GM23338 (cell line): ENCODE measurements around the gene LCTL. TPM values are rescaled to one million over a fixed set of nuclear protein-coding genes. Genes with fewer than 3 reads are reported as not detected.

Experiments
- ATAC-seq: fragments of 200-7000 bp; cut with Tn5 transposase; 3 replicates; pipeline ENCODE4 v1.9.1; 2020
- DNase-seq: peaks from one replicate; pipeline ENCODE4 v3.0.0-alpha.2; 2015; ENCODE audit warnings: low spot score
- H2AFZ ChIP-seq: fragments of 200-600 bp; sonication (generic); 2 replicates; pipeline ENCODE4 v1.8.0; 2016; ENCODE audit warnings: antibody characterized with exemption, mild to moderate bottlenecking, moderate library complexity
- H3F3A ChIP-seq: fragments of 200-600 bp; sonication (generic); replicated peaks from 2 replicates; pipeline ENCODE4 v1.8.0; 2017; ENCODE audit warnings: antibody characterized with exemption, mixed run types, low read depth
- H3K27ac ChIP-seq: fragments of 200-600 bp; sonication (generic); 2 replicates; pipeline ENCODE4 v1.6.1; 2016; ENCODE audit warnings: low read depth
- H3K27me3 ChIP-seq: fragments of 200-600 bp; sonication (generic); 2 replicates; pipeline ENCODE4 v1.8.0; 2016; ENCODE audit warnings: mild to moderate bottlenecking, mixed run types, moderate library complexity; ENCODE audit not compliant: insufficient read depth
- H3K36me3 ChIP-seq: fragments of 200-600 bp; sonication (generic); 2 replicates; pipeline ENCODE4 v1.8.0; 2016; ENCODE audit warnings: mild to moderate bottlenecking; ENCODE audit not compliant: insufficient read depth
- H3K4me1 ChIP-seq: fragments of 200-600 bp; sonication (generic); 2 replicates; pipeline ENCODE4 v1.8.0; 2016; ENCODE audit warnings: mild to moderate bottlenecking, moderate library complexity; ENCODE audit not compliant: insufficient read depth
- H3K4me2 ChIP-seq: fragments of 200-600 bp; sonication (generic); 2 replicates; pipeline ENCODE4 v1.7.1; 2017; ENCODE audit warnings: mixed run types
- H3K4me3 ChIP-seq: fragments of 200-600 bp; sonication (generic); 2 replicates; pipeline ENCODE4 v1.6.1; 2016; ENCODE audit warnings: mixed run types
- H3K79me2 ChIP-seq: fragments of 200-600 bp; sonication (generic); replicated peaks from 2 replicates; pipeline ENCODE4 v1.8.0; 2017; ENCODE audit warnings: mild to moderate bottlenecking; ENCODE audit not compliant: insufficient read depth
- H3K9me2 ChIP-seq: fragments of 200-600 bp; sonication (generic); 2 replicates; pipeline ENCODE4 v1.8.0; 2017; ENCODE audit not compliant: insufficient read depth
- H4K20me1 ChIP-seq: fragments of 200-600 bp; sonication (generic); replicated peaks from 2 replicates; pipeline ENCODE4 v1.8.0; 2017; ENCODE audit warnings: mild to moderate bottlenecking; ENCODE audit not compliant: insufficient read depth
- H3K27ac Mint-ChIP-seq: 2 replicates; pipeline ENCODE4 v1.8.0; 2020; ENCODE audit warnings: inconsistent platforms, mild to moderate bottlenecking, moderate library complexity, mixed read lengths
- H3K27me3 Mint-ChIP-seq: 3 replicates; pipeline ENCODE4 v1.8.0; 2022; ENCODE audit warnings: low read depth, mild to moderate bottlenecking, moderate library complexity, mixed read lengths, inconsistent platforms; ENCODE audit not compliant: insufficient read depth, poor library complexity
- H3K36me3 Mint-ChIP-seq: 3 replicates; pipeline ENCODE4 v1.8.0; 2021; ENCODE audit warnings: low read depth, mild to moderate bottlenecking, inconsistent platforms, moderate library complexity, mixed read lengths
- H3K4me1 Mint-ChIP-seq: 3 replicates; pipeline ENCODE4 v1.8.0; 2020; ENCODE audit warnings: mild to moderate bottlenecking, inconsistent platforms, mixed read lengths
- H3K4me3 Mint-ChIP-seq: 3 replicates; pipeline ENCODE4 v1.8.0; 2021; ENCODE audit warnings: moderate library complexity, mild to moderate bottlenecking, inconsistent platforms, mixed read lengths
- H3K9me3 Mint-ChIP-seq: 3 replicates; pipeline ENCODE4 v1.8.0; 2020; ENCODE audit warnings: moderate library complexity, mild to moderate bottlenecking, inconsistent platforms, mixed read lengths
- CREB1 ChIP-seq: fragments of 250-450 bp; sonication (Bioruptor Pico); IDR thresholded peaks from 2 replicates; pipeline ENCODE4 v1.5.0; 2020; ENCODE audit warnings: low read depth, mild to moderate bottlenecking, moderate library complexity
- EZH2 ChIP-seq: fragments of 200-600 bp; sonication (generic); IDR thresholded peaks from one replicate; pipeline ENCODE4 v1.8.0; 2017; ENCODE audit warnings: antibody characterized with exemption, mild to moderate bottlenecking, low read depth; ENCODE audit not compliant: unreplicated experiment
- EZH2phosphoT487 ChIP-seq: fragments of 200-600 bp; sonication (generic); IDR thresholded peaks from one replicate; pipeline ENCODE4 v1.8.1; 2018; ENCODE audit warnings: antibody characterized with exemption; ENCODE audit not compliant: unreplicated experiment
- NANOG ChIP-seq: IDR thresholded peaks from 2 replicates; pipeline ENCODE4 v1.6.1; 2016; ENCODE audit warnings: antibody characterized with exemption, borderline replicate concordance
- POLR2AphosphoS5 ChIP-seq: IDR thresholded peaks from 2 replicates; pipeline ENCODE4 v1.6.1; 2016; ENCODE audit warnings: antibody characterized with exemption, low read depth
- polyA plus RNA-seq: library from polyadenylated mRNA; unstranded; fragments of >200 nt; fragmentation: Nextera tagmentation; extraction: Ambion mirVana; gene quantifications from 2 replicates; pipeline ENCODE4 v1.2.1, GENCODE V29; 2016
- total RNA-seq: library from RNA; depleted of rRNA; stranded (reverse); fragments of >200 nt; shearing (Covaris generic); gene quantifications from 2 replicates; pipeline ENCODE4 v1.2.3, GENCODE V29; 2014
- TF ChIP-seq, protein P1 (sequence below): IDR thresholded peaks from 2 replicates; pipeline ENCODE4 v1.6.1; 2016; ENCODE audit warnings: antibody characterized with exemption
- TF ChIP-seq, protein P2 (sequence below), 2 experiments: fragments of 200-600 bp in 1 of 2; sonication (generic) in 1 of 2; conservative IDR thresholded peaks; 2 replicates each; pipeline versions ENCODE4 v1.5.1 to v1.6.1; 2016 to 2017; ENCODE audit warnings: antibody characterized with exemption in 2 of 2, low read depth in 2 of 2, mild to moderate bottlenecking in 2 of 2, moderate library complexity in 1 of 2
- TF ChIP-seq, protein P3 (sequence below): IDR thresholded peaks from one replicate; pipeline ENCODE4 v1.6.1; 2018; ENCODE audit warnings: antibody characterized with exemption; ENCODE audit not compliant: unreplicated experiment

The LCTL gene
- total and polyA plus RNA-seq, 2 experiments from 2014 or later, result 2.3 to 5.6 TPM

DNA sequence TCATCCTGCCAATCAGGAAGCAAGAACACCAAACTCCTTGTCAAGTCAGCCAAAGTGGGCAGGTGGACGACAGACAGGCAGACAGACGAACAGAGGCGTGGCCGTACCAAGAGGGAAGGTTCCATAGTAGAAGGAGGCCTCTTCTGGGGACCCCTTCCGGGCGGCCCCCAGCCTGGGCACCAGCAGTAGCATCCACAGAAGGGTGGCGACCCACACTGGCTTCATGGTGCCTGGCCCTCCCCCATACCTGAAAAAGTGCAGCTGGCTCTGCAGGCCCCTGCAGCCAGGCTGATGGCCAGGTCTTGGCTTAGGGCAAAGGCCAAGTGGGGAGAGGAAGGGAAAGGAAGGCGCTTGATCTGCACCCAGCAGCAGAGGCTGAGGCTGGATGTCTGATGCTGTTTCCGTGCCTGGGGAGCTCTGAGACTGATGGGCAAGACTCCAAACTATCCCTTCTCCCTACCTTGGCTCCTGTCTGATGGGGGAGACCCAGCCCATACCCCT is 607 bp downstream of the LCTL start:
- no peaks in the 10 kb centered on the region for H4K20me1 ChIP-seq
- H3K36me3 ChIP-seq, result no peaks in the 10 kb centered on the region
- peak; percentile 32 for DNase-seq
- Mint-ChIP-seq H3K4me3 (peak overlapping the region; percentile 60), H3K27ac (no peak overlapping the region; the same call in 1 of the 2 replicates), H3K9me3 (no peaks in the 10 kb centered on the region), H3K4me1 (peaks cover 28% of the 10 kb centered on the region), H3K36me3 (peaks cover 5% of the 10 kb centered on the region; the same call in 1 of the 3 replicates), H3K27me3 (peaks cover 15% of the 10 kb centered on the region)
- H3K4me3 ChIP-seq, result peak overlapping the region; percentile 46
- peak overlapping the region; percentile 97 for H2AFZ ChIP-seq
- TF ChIP-seq EZH2phosphoT487, result no peak
- TF ChIP-seq, protein P1, sequence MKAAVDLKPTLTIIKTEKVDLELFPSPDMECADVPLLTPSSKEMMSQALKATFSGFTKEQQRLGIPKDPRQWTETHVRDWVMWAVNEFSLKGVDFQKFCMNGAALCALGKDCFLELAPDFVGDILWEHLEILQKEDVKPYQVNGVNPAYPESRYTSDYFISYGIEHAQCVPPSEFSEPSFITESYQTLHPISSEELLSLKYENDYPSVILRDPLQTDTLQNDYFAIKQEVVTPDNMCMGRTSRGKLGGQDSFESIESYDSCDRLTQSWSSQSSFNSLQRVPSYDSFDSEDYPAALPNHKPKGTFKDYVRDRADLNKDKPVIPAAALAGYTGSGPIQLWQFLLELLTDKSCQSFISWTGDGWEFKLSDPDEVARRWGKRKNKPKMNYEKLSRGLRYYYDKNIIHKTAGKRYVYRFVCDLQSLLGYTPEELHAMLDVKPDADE, result no peak
- H3K4me2 ChIP-seq, result peak overlapping the region; percentile 66
- no peaks in the 10 kb centered on the region for H3K27me3 ChIP-seq
- H3K9me2 ChIP-seq, result no peaks in the 10 kb centered on the region
- H3F3A ChIP-seq, result 0 out of 2 replicates have a peak, but pooled peaks cover 6% of the 10 kb centered on the region
- peak; percentile 15 for ATAC-seq
- peaks cover 26% of the 10 kb centered on the region for H3K4me1 ChIP-seq
- no peaks in the 10 kb centered on the region for H3K79me2 ChIP-seq
- peak overlapping the region; percentile 50; the same call in 1 of the 2 replicates for H3K27ac ChIP-seq

DNA sequence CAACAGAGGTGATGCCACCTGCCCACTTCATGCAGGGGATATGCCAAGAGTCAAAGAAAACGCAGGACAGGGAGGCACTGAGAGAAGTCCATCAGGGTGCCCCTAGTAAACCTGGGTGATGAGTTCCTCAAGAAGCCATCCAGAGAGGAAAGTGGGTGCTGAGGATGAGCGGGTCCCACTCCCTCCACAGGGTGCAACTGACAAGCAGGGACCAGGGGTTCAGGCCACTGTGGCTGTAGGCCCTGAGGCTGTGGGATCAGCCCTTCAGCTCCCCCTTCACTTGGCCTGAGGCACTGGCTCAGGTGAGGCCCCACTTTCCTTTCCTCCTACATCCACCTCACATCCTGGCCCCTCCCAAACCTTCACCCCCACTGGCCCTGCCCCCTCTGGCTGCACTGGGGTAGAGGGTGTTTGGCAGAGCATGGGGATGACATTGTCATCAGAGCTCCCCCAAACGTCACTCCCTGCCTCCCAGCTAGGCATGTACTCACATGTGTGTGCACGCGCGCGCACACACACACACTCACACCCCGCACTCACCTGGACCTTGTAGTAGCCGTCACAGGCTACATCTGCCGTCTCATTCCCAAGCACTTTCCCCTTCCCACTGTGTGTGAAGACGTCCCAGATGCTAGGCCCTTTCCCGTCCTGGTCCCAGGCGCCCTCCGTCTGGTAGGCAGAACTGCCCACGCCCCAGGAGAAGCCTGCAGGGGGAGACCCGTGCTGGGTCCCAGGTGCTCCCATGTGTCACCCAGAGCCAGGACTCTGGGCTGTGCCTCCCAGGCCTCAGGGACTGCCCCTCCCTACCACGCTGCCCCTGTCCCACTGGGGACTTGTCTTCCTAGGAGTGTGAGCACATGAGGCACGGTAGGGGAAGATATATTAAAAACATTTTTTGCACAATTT is 1.4 kb downstream of the LCTL start:
- peak overlapping the region; percentile 46; the same call in 1 of the 2 replicates for H3K4me3 ChIP-seq
- Mint-ChIP-seq H3K9me3 (no peaks in the 10 kb centered on the region), H3K27ac (peak overlapping the region; percentile 68), H3K36me3 (peaks cover 5% of the 10 kb centered on the region; the same call in 1 of the 3 replicates), H3K27me3 (peaks cover 15% of the 10 kb centered on the region), H3K4me1 (peaks cover 28% of the 10 kb centered on the region), H3K4me3 (peak overlapping the region; percentile 37; the same call in 1 of the 3 replicates)
- H3K4me2 ChIP-seq, result peak overlapping the region; percentile 66
- H3K36me3 ChIP-seq, result no peaks in the 10 kb centered on the region
- H3K27me3 ChIP-seq, result no peaks in the 10 kb centered on the region
- H2AFZ ChIP-seq, result peak overlapping the region; percentile 97; the same call in 1 of the 2 replicates
- no peaks in the 10 kb centered on the region for H3K9me2 ChIP-seq
- 0 out of 2 replicates have a peak overlapping the region, but pooled peaks have one; percentile 50 for H3K27ac ChIP-seq
- TF ChIP-seq CREB1 (CRISPR knock-in tag) (no peak), POLR2AphosphoS5 (no peak), NANOG (no peak), EZH2 (no peak)
- TF ChIP-seq, protein P2, sequence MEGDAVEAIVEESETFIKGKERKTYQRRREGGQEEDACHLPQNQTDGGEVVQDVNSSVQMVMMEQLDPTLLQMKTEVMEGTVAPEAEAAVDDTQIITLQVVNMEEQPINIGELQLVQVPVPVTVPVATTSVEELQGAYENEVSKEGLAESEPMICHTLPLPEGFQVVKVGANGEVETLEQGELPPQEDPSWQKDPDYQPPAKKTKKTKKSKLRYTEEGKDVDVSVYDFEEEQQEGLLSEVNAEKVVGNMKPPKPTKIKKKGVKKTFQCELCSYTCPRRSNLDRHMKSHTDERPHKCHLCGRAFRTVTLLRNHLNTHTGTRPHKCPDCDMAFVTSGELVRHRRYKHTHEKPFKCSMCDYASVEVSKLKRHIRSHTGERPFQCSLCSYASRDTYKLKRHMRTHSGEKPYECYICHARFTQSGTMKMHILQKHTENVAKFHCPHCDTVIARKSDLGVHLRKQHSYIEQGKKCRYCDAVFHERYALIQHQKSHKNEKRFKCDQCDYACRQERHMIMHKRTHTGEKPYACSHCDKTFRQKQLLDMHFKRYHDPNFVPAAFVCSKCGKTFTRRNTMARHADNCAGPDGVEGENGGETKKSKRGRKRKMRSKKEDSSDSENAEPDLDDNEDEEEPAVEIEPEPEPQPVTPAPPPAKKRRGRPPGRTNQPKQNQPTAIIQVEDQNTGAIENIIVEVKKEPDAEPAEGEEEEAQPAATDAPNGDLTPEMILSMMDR (conservative IDR thresholded peaks at IDR 0.05; ENCODE audit: low read depth in 2 of 2), result peak in 1 of 2 experiments; percentile 12; a peak in 1 of 4 replicates
- TF ChIP-seq, protein P1, result no peak
- TF ChIP-seq, protein P3, sequence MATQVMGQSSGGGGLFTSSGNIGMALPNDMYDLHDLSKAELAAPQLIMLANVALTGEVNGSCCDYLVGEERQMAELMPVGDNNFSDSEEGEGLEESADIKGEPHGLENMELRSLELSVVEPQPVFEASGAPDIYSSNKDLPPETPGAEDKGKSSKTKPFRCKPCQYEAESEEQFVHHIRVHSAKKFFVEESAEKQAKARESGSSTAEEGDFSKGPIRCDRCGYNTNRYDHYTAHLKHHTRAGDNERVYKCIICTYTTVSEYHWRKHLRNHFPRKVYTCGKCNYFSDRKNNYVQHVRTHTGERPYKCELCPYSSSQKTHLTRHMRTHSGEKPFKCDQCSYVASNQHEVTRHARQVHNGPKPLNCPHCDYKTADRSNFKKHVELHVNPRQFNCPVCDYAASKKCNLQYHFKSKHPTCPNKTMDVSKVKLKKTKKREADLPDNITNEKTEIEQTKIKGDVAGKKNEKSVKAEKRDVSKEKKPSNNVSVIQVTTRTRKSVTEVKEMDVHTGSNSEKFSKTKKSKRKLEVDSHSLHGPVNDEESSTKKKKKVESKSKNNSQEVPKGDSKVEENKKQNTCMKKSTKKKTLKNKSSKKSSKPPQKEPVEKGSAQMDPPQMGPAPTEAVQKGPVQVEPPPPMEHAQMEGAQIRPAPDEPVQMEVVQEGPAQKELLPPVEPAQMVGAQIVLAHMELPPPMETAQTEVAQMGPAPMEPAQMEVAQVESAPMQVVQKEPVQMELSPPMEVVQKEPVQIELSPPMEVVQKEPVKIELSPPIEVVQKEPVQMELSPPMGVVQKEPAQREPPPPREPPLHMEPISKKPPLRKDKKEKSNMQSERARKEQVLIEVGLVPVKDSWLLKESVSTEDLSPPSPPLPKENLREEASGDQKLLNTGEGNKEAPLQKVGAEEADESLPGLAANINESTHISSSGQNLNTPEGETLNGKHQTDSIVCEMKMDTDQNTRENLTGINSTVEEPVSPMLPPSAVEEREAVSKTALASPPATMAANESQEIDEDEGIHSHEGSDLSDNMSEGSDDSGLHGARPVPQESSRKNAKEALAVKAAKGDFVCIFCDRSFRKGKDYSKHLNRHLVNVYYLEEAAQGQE, result no peak
- DNase-seq, result peak; percentile 61
- peak; percentile 20 for ATAC-seq
- no peaks in the 10 kb centered on the region for H3K79me2 ChIP-seq
- H3F3A ChIP-seq, result 0 out of 2 replicates have a peak, but pooled peaks cover 6% of the 10 kb centered on the region
- H3K4me1 ChIP-seq, result peaks cover 26% of the 10 kb centered on the region
- H4K20me1 ChIP-seq, result no peaks in the 10 kb centered on the region
